ENCODE measurements around the gene SYT1. TPM values are rescaled to one million over a fixed set of nuclear protein-coding genes. Genes with fewer than 3 reads are reported as not detected.

Gene SYT1
- total RNA-seq, 2 donors from 2014 or later: 6.1 to 11.5 TPM

DNA sequence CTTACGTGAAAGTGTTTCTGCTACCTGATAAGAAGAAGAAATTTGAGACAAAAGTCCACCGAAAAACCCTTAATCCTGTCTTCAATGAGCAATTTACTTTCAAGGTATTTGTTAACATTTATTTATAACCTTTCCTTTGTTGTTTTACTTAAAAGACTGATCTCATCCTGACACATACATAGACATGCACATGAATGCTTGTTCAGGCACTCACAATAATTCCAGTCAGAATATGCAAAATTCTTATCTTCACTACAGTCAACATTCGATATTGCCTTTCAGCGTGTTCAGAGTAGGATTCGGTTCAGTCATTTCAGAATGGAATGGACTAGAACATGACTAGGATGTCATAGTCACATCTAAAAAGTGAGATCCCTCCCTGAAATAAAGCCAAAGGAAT lies 431.6 kb downstream of the SYT1 start:
- DNase-seq (ENCODE audit: low spot score): no peak
- Histone ChIP-seq H3K4me3 (no peak overlapping the region), H3K27me3 (replicated peaks; ENCODE audit: insufficient read depth) (no peaks in the 10 kb centered on the region), H3K27ac (no peak overlapping the region), H3K36me3 (no peaks in the 10 kb centered on the region), H3K9me3 (no peaks in the 10 kb centered on the region), H3K4me1 (replicated peaks) (no peaks in the 10 kb centered on the region)
- WGBS: 88% methylated on average over 5 of the region's 5 CpGs
- TF ChIP-seq CTCF (IDR thresholded peaks at IDR 0.05): no peak
- no peak for TF ChIP-seq POLR2AphosphoS5 (IDR thresholded peaks at IDR 0.05)
- no peak for TF ChIP-seq POLR2A (IDR thresholded peaks at IDR 0.05)
- intact Hi-C loops (cut with DNase I): no loop called here

GRCh38 chr12:79296871-79297270 lies 432.3 kb downstream of the SYT1 start:
- 71% methylated on average over 4 of the region's 4 CpGs for WGBS
- Histone ChIP-seq H3K36me3 (no peaks in the 10 kb centered on the region), H3K9me3 (no peaks in the 10 kb centered on the region), H3K27ac (no peak overlapping the region), H3K4me3 (no peak overlapping the region), H3K4me1 (replicated peaks) (no peaks in the 10 kb centered on the region), H3K27me3 (replicated peaks; ENCODE audit: insufficient read depth) (no peaks in the 10 kb centered on the region)
- intact Hi-C loops (cut with DNase I): no loop called here
- no peak for DNase-seq (ENCODE audit: low spot score)
- TF ChIP-seq POLR2A (IDR thresholded peaks at IDR 0.05) (no peak), CTCF (IDR thresholded peaks at IDR 0.05) (no peak), POLR2AphosphoS5 (IDR thresholded peaks at IDR 0.05) (no peak)

GRCh38 chr12:79298506-79298905 lies 433.9 kb downstream of the SYT1 start:
- no peaks in the 10 kb centered on the region for H3K36me3 ChIP-seq
- no peaks in the 10 kb centered on the region for H3K4me1 ChIP-seq (replicated peaks)
- DNase-seq (ENCODE audit: low spot score): no peak
- H3K4me3 ChIP-seq: no peak overlapping the region
- no peaks in the 10 kb centered on the region for H3K27me3 ChIP-seq (replicated peaks; ENCODE audit: insufficient read depth)
- H3K9me3 ChIP-seq: no peaks in the 10 kb centered on the region
- intact Hi-C loops (cut with DNase I): no loop called here
- no peak overlapping the region for H3K27ac ChIP-seq
- TF ChIP-seq POLR2A (IDR thresholded peaks at IDR 0.05): no peak
- no peak for TF ChIP-seq POLR2AphosphoS5 (IDR thresholded peaks at IDR 0.05)
- no peak for TF ChIP-seq CTCF (IDR thresholded peaks at IDR 0.05)

DNA sequence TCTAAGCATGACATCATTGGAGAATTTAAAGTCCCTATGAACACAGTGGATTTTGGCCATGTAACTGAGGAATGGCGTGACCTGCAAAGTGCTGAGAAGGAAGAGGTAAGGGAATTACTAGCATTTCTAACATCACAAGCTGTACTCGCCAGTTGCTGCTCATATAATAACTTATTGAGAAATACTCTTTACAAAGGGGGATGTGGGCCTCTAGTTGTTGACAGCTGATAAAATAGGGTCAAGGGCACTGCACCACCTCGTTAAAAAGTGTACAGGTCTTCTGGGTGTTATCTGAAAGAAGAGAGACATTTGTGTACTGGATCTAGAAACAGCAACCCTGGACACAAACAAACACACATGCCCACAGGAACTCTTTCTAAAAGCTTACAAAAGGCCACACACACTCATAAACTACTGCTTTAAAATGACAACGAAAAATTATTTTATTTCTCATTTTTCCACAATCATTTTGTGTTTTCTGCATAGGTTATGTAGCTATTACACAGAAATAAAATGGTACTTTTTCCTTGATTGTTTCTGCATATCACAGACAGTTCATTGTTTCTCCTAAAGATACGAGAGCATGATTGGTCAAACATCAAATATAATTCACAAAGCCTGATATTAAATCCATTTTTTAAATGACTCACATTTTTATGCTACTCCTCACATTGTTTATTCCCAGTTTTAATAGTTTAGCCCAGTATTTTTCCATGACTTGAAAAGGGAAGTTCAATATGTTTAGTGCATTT lies 435.0 kb downstream of the SYT1 start:
- no peaks in the 10 kb centered on the region for H3K9me3 ChIP-seq
- no peaks in the 10 kb centered on the region for H3K36me3 ChIP-seq
- intact Hi-C loops (cut with DNase I): no loop called here
- no peak overlapping the region for H3K4me3 ChIP-seq
- H3K27me3 ChIP-seq (replicated peaks; ENCODE audit: insufficient read depth): no peaks in the 10 kb centered on the region
- no peak for DNase-seq (ENCODE audit: low spot score)
- no peaks in the 10 kb centered on the region for H3K4me1 ChIP-seq (replicated peaks)
- no peak overlapping the region for H3K27ac ChIP-seq
- WGBS: 64% methylated on average over 5 of the region's 5 CpGs
- TF ChIP-seq POLR2A (IDR thresholded peaks at IDR 0.05): no peak
- no peak for TF ChIP-seq POLR2AphosphoS5 (IDR thresholded peaks at IDR 0.05)
- TF ChIP-seq CTCF (IDR thresholded peaks at IDR 0.05): no peak

DNA sequence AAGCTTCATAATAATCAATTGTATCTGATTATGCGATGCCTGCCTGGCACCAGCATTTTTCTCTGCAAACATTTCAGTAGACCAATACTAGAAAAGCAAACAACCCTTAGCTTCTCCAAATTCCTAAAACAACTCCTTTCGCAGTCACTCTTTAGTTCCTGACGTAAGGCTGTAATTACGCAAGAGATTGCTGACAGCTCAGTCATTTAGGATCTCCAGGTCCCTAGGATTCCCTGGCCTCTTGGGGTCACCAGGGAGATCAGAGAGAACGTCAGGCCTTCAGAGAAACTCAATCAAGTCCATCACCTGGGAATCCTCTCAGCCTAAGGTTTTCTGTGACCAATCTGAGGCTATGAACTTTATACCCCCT lies 435.6 kb downstream of the SYT1 start:
- H3K9me3 ChIP-seq: no peaks in the 10 kb centered on the region
- 64% methylated on average over 5 of the region's 5 CpGs for WGBS
- H3K36me3 ChIP-seq: no peaks in the 10 kb centered on the region
- H3K4me3 ChIP-seq: no peak overlapping the region
- no peak overlapping the region for H3K27ac ChIP-seq
- DNase-seq (ENCODE audit: low spot score): no peak
- TF ChIP-seq CTCF (IDR thresholded peaks at IDR 0.05): no peak
- TF ChIP-seq POLR2AphosphoS5 (IDR thresholded peaks at IDR 0.05): no peak
- TF ChIP-seq POLR2A (IDR thresholded peaks at IDR 0.05): no peak
- no peaks in the 10 kb centered on the region for H3K4me1 ChIP-seq (replicated peaks)
- no peaks in the 10 kb centered on the region for H3K27me3 ChIP-seq (replicated peaks; ENCODE audit: insufficient read depth)
- intact Hi-C loops (cut with DNase I): no loop called here

All from prostate gland (tissue), 2 donors.